COLO668 (cell line): ENCODE results near the gene SUGT1.
"Not testable (repeated sequence)": the region's sequence is repeated elsewhere in the genome, so short reads cannot be mapped to it uniquely, and the experiment has no call there.

Source experiments
- DNase-seq: peaks from one replicate; lab custom pipeline; 2025; ENCODE audit not compliant: unreplicated experiment; lab: John Stamatoyannopoulos, UW

Gene SUGT1

GRCh38 chr13:52665325-52665724, 12.7 kb downstream of the SUGT1 start:
- no peak for DNase-seq

GRCh38 chr13:52669677-52670076, 17.0 kb downstream of the SUGT1 start:
- no peak for DNase-seq

- no peak for DNase-seq
Measured at GRCh38 chr13:52670726-52671125, 18.1 kb downstream of the SUGT1 start.

- no peak for DNase-seq
Measured at GRCh38 chr13:52673465-52673864, 20.8 kb downstream of the SUGT1 start.

- no peak for DNase-seq
Measured at GRCh38 chr13:52677823-52678222, 25.2 kb downstream of the SUGT1 start.

GRCh38 chr13:52685806-52686205, 33.2 kb downstream of the SUGT1 start:
- DNase-seq, result not testable (repeated sequence)

GRCh38 chr13:52686376-52686775, 33.7 kb downstream of the SUGT1 start:
- no peak for DNase-seq

- DNase-seq, result no peak
Measured at GRCh38 chr13:52695856-52696255, 43.2 kb downstream of the SUGT1 start.

- no peak for DNase-seq
Measured at GRCh38 chr13:52696566-52696965, 43.9 kb downstream of the SUGT1 start.

GRCh38 chr13:52701728-52702465, 49.3 kb downstream of the SUGT1 start:
- no peak for DNase-seq

GRCh38 chr13:52703482-52703881, 50.8 kb downstream of the SUGT1 start:
- DNase-seq, result no peak

- no peak for DNase-seq
Measured at GRCh38 chr13:52706081-52706480, 53.4 kb downstream of the SUGT1 start.

- DNase-seq, result peak; percentile 27
Measured at GRCh38 chr13:52707375-52707774, 54.7 kb downstream of the SUGT1 start.

- not testable (repeated sequence) for DNase-seq
Measured at GRCh38 chr13:52708266-52708665, 55.6 kb downstream of the SUGT1 start.

GRCh38 chr13:52711286-52711685, 58.6 kb downstream of the SUGT1 start:
- no peak for DNase-seq

- DNase-seq, result no peak
Measured at GRCh38 chr13:52712385-52712784, 59.7 kb downstream of the SUGT1 start.

GRCh38 chr13:52713894-52714293, 61.3 kb downstream of the SUGT1 start:
- no peak for DNase-seq

- DNase-seq, result peak; percentile 41
Measured at GRCh38 chr13:52720904-52721303, 68.3 kb downstream of the SUGT1 start.

GRCh38 chr13:52721356-52721755, 68.7 kb downstream of the SUGT1 start:
- not testable (repeated sequence) for DNase-seq

GRCh38 chr13:52723181-52723580, 70.5 kb downstream of the SUGT1 start:
- DNase-seq, result no peak

GRCh38 chr13:52725302-52725701, 72.7 kb downstream of the SUGT1 start:
- DNase-seq, result no peak

GRCh38 chr13:52726258-52726657, 73.6 kb downstream of the SUGT1 start:
- no peak for DNase-seq

GRCh38 chr13:52734075-52734623, 81.5 kb downstream of the SUGT1 start:
- no peak for DNase-seq
